Breast epithelium (tissue), 3 donors: Measurements from ENCODE around the gene LAG3.

Experiments used
- CTCF ChIP-seq, 3 donors: fragments of 450-650 bp; IDR thresholded peaks; one replicate each; pipeline ENCODE4 v1.5.1; 2016 to 2017; ENCODE audit warnings: antibody characterized with exemption in 3 of 3, mild to moderate bottlenecking in 3 of 3, moderate library complexity in 3 of 3
- POLR2A ChIP-seq: fragments of 450-650 bp; IDR thresholded peaks from one replicate; pipeline ENCODE4 v1.6.1; 2016; ENCODE audit warnings: antibody characterized with exemption, mild to moderate bottlenecking, moderate library complexity
- POLR2AphosphoS5 ChIP-seq, 3 donors: sonication (generic); formaldehyde crosslinking; IDR thresholded peaks; one replicate each; pipeline ENCODE4 v1.6.1; 2017; ENCODE audit warnings: antibody characterized with exemption in 3 of 3

- no peak for TF ChIP-seq CTCF (IDR thresholded peaks at IDR 0.05)
- no peak for TF ChIP-seq POLR2A
- TF ChIP-seq POLR2AphosphoS5 (IDR thresholded peaks at IDR 0.05): no peak
These were observed 41.0 kb downstream of the LAG3 start for GRCh38 chr12:6813363-6813762.
